IMR-90 (cell line): ENCODE measurements around the gene KANSL1L. TPM values are rescaled to one million over a fixed set of nuclear protein-coding genes. Genes with fewer than 3 reads are reported as not detected.

Experiments
- ATAC-seq: fragments of 200-7000 bp; cut with Tn5 transposase; 2 replicates; pipeline ENCODE4 v1.9.1; 2020; ENCODE audit warnings: low read depth, mild to moderate bottlenecking, moderate library complexity
- BruUV-seq: library from RNA; stranded (reverse); fragments of 400-500 nt; replicated peaks from 2 replicates; lab custom pipeline; 2021; lab: Mats Ljungman, UMichigan
- CTCF ChIA-PET: fragments of 300-600 bp; formaldehyde crosslinking; extraction: SDS; loops from one replicate; lab custom pipeline; 2021; ENCODE audit warnings: antibody characterized with exemption; lab: Yijun Ruan, JAX
- POLR2A ChIA-PET: fragments of 300-600 bp; sonication (Branson Sonifier 250); formaldehyde crosslinking; loops from one replicate; lab custom pipeline; 2022; ENCODE audit warnings: antibody characterized with exemption; ENCODE audit not compliant: unreplicated experiment; lab: Charles Lee
- DNase-seq: peaks from one replicate; pipeline ENCODE4 v3.0.0; 2013
- H2AFZ ChIP-seq: replicated peaks from 2 replicates; pipeline ENCODE3; 2013; ENCODE audit warnings: low read length, mild to moderate bottlenecking; ENCODE audit not compliant: poor library complexity
- H2AK5ac ChIP-seq: 2 replicates; pipeline ENCODE4 v1.6.1; 2013; ENCODE audit warnings: low read depth, low read length, inconsistent platforms
- H2AK9ac ChIP-seq: replicated peaks from 2 replicates; pipeline ENCODE3; 2013; ENCODE audit warnings: mild to moderate bottlenecking, low read depth, low read length, moderate library complexity; ENCODE audit not compliant: poor library complexity
- H2BK120ac ChIP-seq: 2 replicates; pipeline ENCODE4 v1.6.1; 2013; ENCODE audit warnings: low read depth, low read length, inconsistent platforms
- H2BK15ac ChIP-seq: 3 replicates; pipeline ENCODE4 v1.6.1; 2013; ENCODE audit warnings: low read depth, low read length, inconsistent platforms
- H2BK20ac ChIP-seq: 2 replicates; pipeline ENCODE4 v1.6.1; 2013; ENCODE audit warnings: low read depth, mild to moderate bottlenecking, inconsistent platforms, low read length, moderate library complexity
- H2BK5ac ChIP-seq: 2 replicates; pipeline ENCODE4 v1.6.1; 2013; ENCODE audit warnings: mild to moderate bottlenecking, low read depth, low read length, inconsistent platforms; ENCODE audit not compliant: poor library complexity, severe bottlenecking
- H3K14ac ChIP-seq: replicated peaks from 2 replicates; pipeline ENCODE4 v1.6.1; 2013; ENCODE audit warnings: low read depth, low read length, inconsistent platforms
- H3K18ac ChIP-seq: 2 replicates; pipeline ENCODE4 v1.6.1; 2013; ENCODE audit warnings: low read depth, low read length, control low read depth
- H3K23ac ChIP-seq: 2 replicates; pipeline ENCODE4 v1.6.1; 2013; ENCODE audit warnings: low read depth, low read length, inconsistent platforms
- H3K27ac ChIP-seq: 2 replicates; pipeline ENCODE4 v1.5.1; 2013; ENCODE audit warnings: mild to moderate bottlenecking, control low read depth, low read length; ENCODE audit not compliant: insufficient read depth
- H3K27me3 ChIP-seq: 2 replicates; pipeline ENCODE4 v1.6.1; 2013; ENCODE audit warnings: low read length; ENCODE audit not compliant: control insufficient read depth, insufficient read depth
- H3K36me3 ChIP-seq: 2 replicates; pipeline ENCODE4 v1.6.1; 2013; ENCODE audit warnings: low read length, mixed read lengths; ENCODE audit not compliant: control insufficient read depth, insufficient read depth
- H3K4ac ChIP-seq: 2 replicates; pipeline ENCODE4 v1.6.1; 2013; ENCODE audit warnings: low read depth, low read length, inconsistent platforms
- H3K4me1 ChIP-seq: 2 replicates; pipeline ENCODE4 v1.6.1; 2013; ENCODE audit warnings: low read length, mixed read lengths; ENCODE audit not compliant: control insufficient read depth, insufficient read depth
- H3K4me2 ChIP-seq: 2 replicates; pipeline ENCODE4 v1.6.1; 2013; ENCODE audit warnings: low read depth, mild to moderate bottlenecking, control low read depth, low read length, moderate library complexity
- H3K4me3 ChIP-seq: 2 replicates; pipeline ENCODE4 v1.5.1; 2013; ENCODE audit warnings: low read depth, mild to moderate bottlenecking, control low read depth, low read length, moderate library complexity; ENCODE audit not compliant: insufficient read depth
- H3K56ac ChIP-seq: 2 replicates; pipeline ENCODE4 v1.6.1; 2013; ENCODE audit warnings: low read length, inconsistent platforms; ENCODE audit not compliant: insufficient read depth; ENCODE audit errors: extremely low read depth
- H3K79me1 ChIP-seq, 2 experiments: 2 replicates each; pipeline ENCODE4 v1.6.1; 2013; ENCODE audit warnings: low read length in 2 of 2, inconsistent platforms in 1 of 2, low read depth in 1 of 2
- H3K9ac ChIP-seq: 2 replicates; pipeline ENCODE4 v1.6.1; 2013; ENCODE audit warnings: low read depth, low read length, control low read depth
- H3K9me1 ChIP-seq: 2 replicates; pipeline ENCODE4 v1.6.1; 2013; ENCODE audit warnings: low read length, inconsistent platforms; ENCODE audit not compliant: insufficient read depth
- H3K9me3 ChIP-seq: 2 replicates; pipeline ENCODE4 v1.6.1; 2013; ENCODE audit warnings: low read length; ENCODE audit not compliant: control insufficient read depth, insufficient read depth
- H4K20me1 ChIP-seq: 2 replicates; pipeline ENCODE4 v1.6.1; 2013; ENCODE audit warnings: low read length, inconsistent platforms; ENCODE audit not compliant: insufficient read depth
- H4K5ac ChIP-seq: 2 replicates; pipeline ENCODE4 v1.6.1; 2013; ENCODE audit warnings: mild to moderate bottlenecking, low read depth, low read length, control low read depth
- H4K8ac ChIP-seq, 2 experiments: 2 replicates each; pipeline ENCODE4 v1.6.1; 2013; ENCODE audit warnings: low read depth in 2 of 2, low read length in 2 of 2, control low read depth in 1 of 2, inconsistent platforms in 1 of 2
- H4K91ac ChIP-seq: 2 replicates; pipeline ENCODE4 v1.6.1; 2013; ENCODE audit warnings: low read depth, low read length, inconsistent platforms; ENCODE audit not compliant: insufficient read depth
- BHLHE40 ChIP-seq: fragments of 150-350 bp; IDR thresholded peaks from 2 replicates; pipeline ENCODE4 v1.6.1; 2016; ENCODE audit warnings: mild to moderate bottlenecking, low read depth, low read length
- CEBPB ChIP-seq: IDR thresholded peaks from 2 replicates; pipeline ENCODE4 v1.6.1; 2012; ENCODE audit warnings: low read depth, low read length, improper control_type of control experiment
- CHD1 ChIP-seq: IDR thresholded peaks from 2 replicates; pipeline ENCODE4 v1.6.1; 2012; ENCODE audit warnings: low read depth, low read length, improper control_type of control experiment
- FOS ChIP-seq: fragments of 150-350 bp; IDR thresholded peaks from 2 replicates; pipeline ENCODE4 v1.6.1; 2016; ENCODE audit warnings: low read depth, low read length
- MAFK ChIP-seq: IDR thresholded peaks from 2 replicates; pipeline ENCODE4 v1.6.1; 2012; ENCODE audit warnings: low read depth, low read length, improper control_type of control experiment
- MAZ ChIP-seq: IDR thresholded peaks from 2 replicates; pipeline ENCODE4 v1.6.1; 2012; ENCODE audit warnings: low read depth, mild to moderate bottlenecking, low read length, improper control_type of control experiment, moderate library complexity, borderline replicate concordance
- MXI1 ChIP-seq: IDR thresholded peaks from 2 replicates; pipeline ENCODE4 v1.6.1; 2012; ENCODE audit warnings: low read depth, mild to moderate bottlenecking, low read length, moderate library complexity, borderline replicate concordance
- NFE2L2 ChIP-seq: fragments of 150-350 bp; IDR thresholded peaks from 2 replicates; pipeline ENCODE4 v1.6.1; 2016; ENCODE audit warnings: low read depth, mild to moderate bottlenecking, low read length
- POLR2A ChIP-seq: IDR thresholded peaks from 2 replicates; pipeline ENCODE4 v1.6.1; 2012; ENCODE audit warnings: mild to moderate bottlenecking, low read depth, low read length
- RAD21 ChIP-seq: IDR thresholded peaks from 2 replicates; pipeline ENCODE4 v1.6.1; 2012; ENCODE audit warnings: low read length, improper control_type of control experiment
- RCOR1 ChIP-seq: IDR thresholded peaks from 2 replicates; pipeline ENCODE4 v1.6.1; 2012; ENCODE audit warnings: mild to moderate bottlenecking, low read length, improper control_type of control experiment; ENCODE audit not compliant: insufficient replicate concordance
- RFX5 ChIP-seq: IDR thresholded peaks from 2 replicates; pipeline ENCODE4 v1.8.0; 2012; ENCODE audit warnings: low read depth, mild to moderate bottlenecking, low read length, moderate library complexity
- SMC3 ChIP-seq: fragments of 150-350 bp; IDR thresholded peaks from 2 replicates; pipeline ENCODE4 v1.6.1; 2016; ENCODE audit warnings: low read depth, mild to moderate bottlenecking, antibody characterized with exemption, low read length, moderate library complexity
- WGBS, 2 experiments: methylation state at CpG; one replicate each; pipeline versions ENCODE4 v1.1.5 to v1.1.7; 2013; ENCODE audit warnings: missing lambda C conversion rate in 2 of 2; ENCODE audit not compliant: insufficient read length in 1 of 2; ENCODE audit errors: extremely low coverage in 2 of 2; 5-methylcytosine and 5-hydroxymethylcytosine counted together
- dilution Hi-C: fragments of 300-500 bp; cut with HindIII; formaldehyde crosslinking; loops from one replicate; pipeline ENCODE4 v1.14.3; 2018; ENCODE audit warnings: low sequenced_read_pairs; ENCODE audit not compliant: unreplicated experiment
- in situ Hi-C: fragments of 300-500 bp; cut with MboI; formaldehyde crosslinking; loops from 3 replicates; pipeline ENCODE4 v1.14.3; 2019; ENCODE audit warnings: low sequenced_read_pairs, inconsistent platforms, mixed read lengths
- intact Hi-C: fragments of 100-400 bp; cut with micrococcal nuclease; formaldehyde crosslinking; loops from 2 replicates; pipeline ENCODE4 v1.10.0; 2022
- polyA plus RNA-seq, 3 experiments: library from polyadenylated mRNA; depleted of rRNA; stranded (reverse); fragments of >200 nt; gene quantifications; 2 replicates each; pipeline ENCODE4 v1.2.3, GENCODE V29; 2012; ENCODE audit warnings: low replicate concordance in 1 of 3
- total RNA-seq: library from RNA; depleted of rRNA; stranded (reverse); fragments of >200 nt; gene quantifications from 2 replicates; pipeline ENCODE4 v1.2.3, GENCODE V29; 2012
- TF ChIP-seq, protein P1 (sequence below): fragments of 150-350 bp; IDR thresholded peaks from 2 replicates; pipeline ENCODE4 v1.6.1; 2017; ENCODE audit warnings: mild to moderate bottlenecking, antibody characterized with exemption, low read length, low read depth
- TF ChIP-seq, protein P2 (sequence below): fragments of 150-350 bp; IDR thresholded peaks from 2 replicates; pipeline ENCODE4 v1.6.1; 2016; ENCODE audit warnings: low read depth, mild to moderate bottlenecking, low read length, moderate library complexity, borderline replicate concordance
- TF ChIP-seq, protein P3 (sequence below): conservative IDR thresholded peaks from 2 replicates; pipeline ENCODE4 v1.5.1; 2012; ENCODE audit warnings: mild to moderate bottlenecking, low read depth, low read length, improper control_type of control experiment

The KANSL1L gene
- total and polyA plus RNA-seq, 2 of the 4 experiments (the other 2 are of a cell fraction): 3.1 to 7.2 TPM

DNA sequence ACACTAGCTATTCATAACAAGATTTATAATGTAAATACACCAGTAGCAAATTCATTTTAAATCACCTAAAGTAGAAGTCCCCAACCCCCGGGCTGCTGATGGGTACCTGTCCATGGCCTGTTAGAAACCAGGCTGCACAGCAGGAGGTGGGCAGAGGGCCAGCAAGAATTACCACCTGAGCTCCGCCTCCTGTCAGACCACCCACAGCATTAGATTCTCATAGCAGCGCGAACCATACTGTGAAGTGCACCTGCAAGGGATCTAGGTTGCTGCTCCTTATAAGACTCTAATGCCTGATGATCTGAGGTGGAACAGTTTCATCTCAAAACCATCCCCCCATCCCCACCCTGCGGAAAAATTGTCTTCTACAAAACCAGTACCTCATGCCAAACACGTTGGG, 71.3 kb downstream of the KANSL1L start:
- no peak for DNase-seq
- Histone ChIP-seq H3K79me1 (no peaks in the 10 kb centered on the region; a peak in 2 of 4 replicates), H3K27ac (no peak overlapping the region), H3K4me2 (no peak overlapping the region), H3K36me3 (no peaks in the 10 kb centered on the region), H2AK9ac (no peak overlapping the region), H4K91ac (no peak overlapping the region), H3K4ac (no peak overlapping the region), H3K18ac (no peak overlapping the region), H3K56ac (no peak overlapping the region), H2BK20ac (no peak overlapping the region), H3K23ac (no peak overlapping the region), H2AFZ (no peak overlapping the region), H3K14ac (no peak overlapping the region), H2AK5ac (no peak overlapping the region), H4K20me1 (no peaks in the 10 kb centered on the region), H3K9me1 (no peaks in the 10 kb centered on the region), H3K27me3 (no peaks in the 10 kb centered on the region), H3K9me3 (no peaks in the 10 kb centered on the region), H2BK120ac (no peak overlapping the region), H3K9ac (no peak overlapping the region), H3K4me3 (no peak overlapping the region), H2BK5ac (no peak overlapping the region), H3K4me1 (no peaks in the 10 kb centered on the region), H4K8ac (no peak overlapping the region), H4K5ac (no peak overlapping the region), H2BK15ac (no peak overlapping the region)
- no CpG with 5 or more reads among the region's 6 CpGs for WGBS, 2 experiments
- CTCF ChIA-PET: no interaction called here
- TF ChIP-seq CEBPB: no peak
- TF ChIP-seq MAFK: no peak
- no peak for TF ChIP-seq FOS
- no peak for TF ChIP-seq POLR2A
- TF ChIP-seq, protein P1, sequence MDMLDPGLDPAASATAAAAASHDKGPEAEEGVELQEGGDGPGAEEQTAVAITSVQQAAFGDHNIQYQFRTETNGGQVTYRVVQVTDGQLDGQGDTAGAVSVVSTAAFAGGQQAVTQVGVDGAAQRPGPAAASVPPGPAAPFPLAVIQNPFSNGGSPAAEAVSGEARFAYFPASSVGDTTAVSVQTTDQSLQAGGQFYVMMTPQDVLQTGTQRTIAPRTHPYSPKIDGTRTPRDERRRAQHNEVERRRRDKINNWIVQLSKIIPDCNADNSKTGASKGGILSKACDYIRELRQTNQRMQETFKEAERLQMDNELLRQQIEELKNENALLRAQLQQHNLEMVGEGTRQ: no peak
- TF ChIP-seq SMC3: no peak
- no peak for TF ChIP-seq MXI1
- TF ChIP-seq, protein P2, sequence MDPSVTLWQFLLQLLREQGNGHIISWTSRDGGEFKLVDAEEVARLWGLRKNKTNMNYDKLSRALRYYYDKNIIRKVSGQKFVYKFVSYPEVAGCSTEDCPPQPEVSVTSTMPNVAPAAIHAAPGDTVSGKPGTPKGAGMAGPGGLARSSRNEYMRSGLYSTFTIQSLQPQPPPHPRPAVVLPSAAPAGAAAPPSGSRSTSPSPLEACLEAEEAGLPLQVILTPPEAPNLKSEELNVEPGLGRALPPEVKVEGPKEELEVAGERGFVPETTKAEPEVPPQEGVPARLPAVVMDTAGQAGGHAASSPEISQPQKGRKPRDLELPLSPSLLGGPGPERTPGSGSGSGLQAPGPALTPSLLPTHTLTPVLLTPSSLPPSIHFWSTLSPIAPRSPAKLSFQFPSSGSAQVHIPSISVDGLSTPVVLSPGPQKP: no peak
- no peak for TF ChIP-seq BHLHE40
- TF ChIP-seq, protein P3, sequence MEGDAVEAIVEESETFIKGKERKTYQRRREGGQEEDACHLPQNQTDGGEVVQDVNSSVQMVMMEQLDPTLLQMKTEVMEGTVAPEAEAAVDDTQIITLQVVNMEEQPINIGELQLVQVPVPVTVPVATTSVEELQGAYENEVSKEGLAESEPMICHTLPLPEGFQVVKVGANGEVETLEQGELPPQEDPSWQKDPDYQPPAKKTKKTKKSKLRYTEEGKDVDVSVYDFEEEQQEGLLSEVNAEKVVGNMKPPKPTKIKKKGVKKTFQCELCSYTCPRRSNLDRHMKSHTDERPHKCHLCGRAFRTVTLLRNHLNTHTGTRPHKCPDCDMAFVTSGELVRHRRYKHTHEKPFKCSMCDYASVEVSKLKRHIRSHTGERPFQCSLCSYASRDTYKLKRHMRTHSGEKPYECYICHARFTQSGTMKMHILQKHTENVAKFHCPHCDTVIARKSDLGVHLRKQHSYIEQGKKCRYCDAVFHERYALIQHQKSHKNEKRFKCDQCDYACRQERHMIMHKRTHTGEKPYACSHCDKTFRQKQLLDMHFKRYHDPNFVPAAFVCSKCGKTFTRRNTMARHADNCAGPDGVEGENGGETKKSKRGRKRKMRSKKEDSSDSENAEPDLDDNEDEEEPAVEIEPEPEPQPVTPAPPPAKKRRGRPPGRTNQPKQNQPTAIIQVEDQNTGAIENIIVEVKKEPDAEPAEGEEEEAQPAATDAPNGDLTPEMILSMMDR: no peak
- no peak for TF ChIP-seq NFE2L2
- no peak for TF ChIP-seq RAD21
- no peak for TF ChIP-seq RCOR1
- TF ChIP-seq RFX5: no peak
- TF ChIP-seq MAZ: no peak
- TF ChIP-seq CHD1: no peak
- POLR2A ChIA-PET: no interaction called here
- in situ Hi-C loops (no loop called here), intact Hi-C loops (no loop called here), dilution Hi-C loops (no loop called here)
- ATAC-seq: no peak
- BruUV-seq: no TSS peak
